Measurements from ENCODE around the gene PALLD. TPM values are rescaled to one million over a fixed set of nuclear protein-coding genes. Genes with fewer than 3 reads are reported as not detected.

Gene PALLD
- total and polyA plus RNA-seq, 2 experiments from 2014 or later, result 157 to 178 TPM

DNA sequence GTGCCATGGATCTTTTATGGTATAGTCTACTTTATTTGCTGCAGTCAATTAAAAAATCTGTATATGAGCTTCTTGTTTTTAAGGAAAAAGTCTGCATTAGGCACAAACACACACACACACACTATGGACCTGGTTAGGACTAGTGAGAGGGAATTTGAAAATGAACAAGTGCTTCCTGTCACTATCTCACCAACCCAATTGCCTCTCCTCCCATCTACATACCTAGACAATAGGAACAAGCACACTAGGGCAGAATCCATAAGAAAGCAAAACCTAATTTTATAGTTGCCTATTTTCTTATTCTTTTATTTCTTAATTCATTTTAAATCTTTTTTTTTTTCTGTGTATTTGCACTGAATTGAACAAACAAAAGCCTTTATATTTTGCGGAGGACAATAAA is 22.7 kb downstream of the PALLD start:
- TF ChIP-seq, protein P1, sequence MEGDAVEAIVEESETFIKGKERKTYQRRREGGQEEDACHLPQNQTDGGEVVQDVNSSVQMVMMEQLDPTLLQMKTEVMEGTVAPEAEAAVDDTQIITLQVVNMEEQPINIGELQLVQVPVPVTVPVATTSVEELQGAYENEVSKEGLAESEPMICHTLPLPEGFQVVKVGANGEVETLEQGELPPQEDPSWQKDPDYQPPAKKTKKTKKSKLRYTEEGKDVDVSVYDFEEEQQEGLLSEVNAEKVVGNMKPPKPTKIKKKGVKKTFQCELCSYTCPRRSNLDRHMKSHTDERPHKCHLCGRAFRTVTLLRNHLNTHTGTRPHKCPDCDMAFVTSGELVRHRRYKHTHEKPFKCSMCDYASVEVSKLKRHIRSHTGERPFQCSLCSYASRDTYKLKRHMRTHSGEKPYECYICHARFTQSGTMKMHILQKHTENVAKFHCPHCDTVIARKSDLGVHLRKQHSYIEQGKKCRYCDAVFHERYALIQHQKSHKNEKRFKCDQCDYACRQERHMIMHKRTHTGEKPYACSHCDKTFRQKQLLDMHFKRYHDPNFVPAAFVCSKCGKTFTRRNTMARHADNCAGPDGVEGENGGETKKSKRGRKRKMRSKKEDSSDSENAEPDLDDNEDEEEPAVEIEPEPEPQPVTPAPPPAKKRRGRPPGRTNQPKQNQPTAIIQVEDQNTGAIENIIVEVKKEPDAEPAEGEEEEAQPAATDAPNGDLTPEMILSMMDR (IDR thresholded peaks at IDR 0.05; ENCODE audit: low read depth, low read length), result no peak
- Histone ChIP-seq H3K9me3 (ENCODE audit: low read depth) (no peaks in the 10 kb centered on the region), H3K4me3 (no peak overlapping the region), H3K27me3 (no peaks in the 10 kb centered on the region), H3K36me3 (peaks cover 11% of the 10 kb centered on the region), H3K27ac (no peak overlapping the region), H3K4me1 (ENCODE audit: low read depth) (peaks cover 32% of the 10 kb centered on the region)
- no peak for DNase-seq (ENCODE audit: low read depth in 1 of 2, low spot score in 1 of 2)

DNA sequence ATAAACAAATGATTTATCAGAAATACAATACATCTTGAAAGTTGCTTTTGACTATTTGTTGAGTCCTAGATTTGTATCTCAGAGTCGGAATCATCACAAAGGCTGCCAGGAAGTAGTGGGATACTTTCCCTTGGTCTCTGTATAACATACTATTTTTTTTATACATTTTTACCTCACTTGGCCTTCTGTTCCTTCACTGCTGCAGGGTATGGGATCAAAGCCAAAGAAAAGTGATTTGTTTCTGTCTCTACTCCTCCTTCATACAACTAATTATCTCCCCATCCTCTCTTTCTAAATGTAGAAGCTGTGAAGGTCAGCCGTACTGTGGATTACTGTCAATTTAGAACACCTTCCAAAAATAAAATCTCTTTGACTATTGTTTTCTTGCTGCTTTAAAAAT is 24.9 kb downstream of the PALLD start:
- DNase-seq (ENCODE audit: low read depth in 1 of 2, low spot score in 1 of 2), result no peak
- Histone ChIP-seq H3K36me3 (peaks cover 12% of the 10 kb centered on the region), H3K27ac (peak overlapping the region; percentile 39), H3K27me3 (no peaks in the 10 kb centered on the region), H3K4me3 (no peak overlapping the region), H3K4me1 (ENCODE audit: low read depth) (peaks cover 21% of the 10 kb centered on the region), H3K9me3 (ENCODE audit: low read depth) (no peaks in the 10 kb centered on the region)
- TF ChIP-seq, protein P1 (IDR thresholded peaks at IDR 0.05; ENCODE audit: low read depth, low read length), result no peak

DNA sequence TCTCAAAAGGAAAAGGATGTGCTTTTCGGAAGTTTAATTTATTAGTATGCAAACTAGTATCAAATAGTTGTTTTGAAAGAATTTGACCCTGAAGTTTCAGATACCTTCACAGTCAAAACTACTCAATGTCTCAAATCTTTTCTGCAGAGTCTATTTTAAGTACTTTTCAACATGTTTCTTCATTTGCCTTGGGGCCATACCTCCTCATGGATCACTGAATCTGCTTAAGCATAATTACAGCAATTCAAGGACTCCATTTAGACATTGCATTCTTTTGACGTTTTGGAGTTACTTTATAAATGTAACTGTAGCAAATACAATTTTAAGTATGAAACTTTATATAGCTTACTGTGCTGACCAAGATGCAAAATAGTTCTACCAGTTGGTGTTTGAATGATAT is 25.5 kb downstream of the PALLD start:
- TF ChIP-seq, protein P1 (IDR thresholded peaks at IDR 0.05; ENCODE audit: low read depth, low read length), result no peak
- Histone ChIP-seq H3K36me3 (peaks cover 8% of the 10 kb centered on the region), H3K27ac (peak overlapping the region; percentile 39), H3K4me3 (no peak overlapping the region), H3K4me1 (ENCODE audit: low read depth) (peaks cover 21% of the 10 kb centered on the region), H3K27me3 (no peaks in the 10 kb centered on the region), H3K9me3 (ENCODE audit: low read depth) (no peaks in the 10 kb centered on the region)
- DNase-seq (ENCODE audit: low read depth in 1 of 2, low spot score in 1 of 2), result no peak

DNA sequence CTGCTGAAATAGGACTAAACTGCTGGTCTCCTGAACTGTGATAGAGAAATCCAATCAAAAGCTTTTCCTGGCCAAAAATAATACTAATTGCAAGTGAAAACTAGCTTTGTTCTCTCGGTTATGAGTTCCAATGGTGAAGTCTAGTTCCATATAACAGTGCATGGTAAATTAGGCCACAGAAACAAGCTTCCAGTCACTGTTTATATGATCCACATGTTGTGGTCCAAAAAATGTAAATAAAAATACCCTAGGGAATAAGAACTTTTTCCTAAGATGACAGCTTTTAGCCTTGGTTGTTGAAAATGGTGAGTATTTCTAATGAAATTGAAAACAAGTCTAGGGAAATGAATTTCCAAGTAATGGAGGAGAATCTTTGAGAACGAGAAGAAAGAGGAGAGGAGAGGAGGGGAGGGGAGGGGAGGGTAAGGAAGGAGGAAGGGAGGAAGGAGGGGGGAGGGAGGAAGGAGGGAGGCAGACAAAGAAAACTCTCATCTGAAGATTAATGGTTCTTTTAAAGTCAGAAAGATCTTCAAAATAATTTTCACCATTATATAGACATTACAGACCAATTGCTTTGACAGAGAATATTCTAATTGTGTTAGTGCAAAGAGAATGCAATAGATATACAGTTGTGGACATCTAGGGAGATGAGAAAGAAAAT is 26.1 kb downstream of the PALLD start:
- H3K4me3 ChIP-seq, result no peak overlapping the region
- peak overlapping the region; percentile 39 for H3K27ac ChIP-seq
- no peaks in the 10 kb centered on the region for H3K9me3 ChIP-seq (ENCODE audit: low read depth)
- peaks cover 21% of the 10 kb centered on the region for H3K4me1 ChIP-seq (ENCODE audit: low read depth)
- peaks cover 7% of the 10 kb centered on the region for H3K36me3 ChIP-seq
- TF ChIP-seq, protein P1 (IDR thresholded peaks at IDR 0.05; ENCODE audit: low read depth, low read length), result no peak
- no peaks in the 10 kb centered on the region for H3K27me3 ChIP-seq
- no peak for DNase-seq (ENCODE audit: low read depth in 1 of 2, low spot score in 1 of 2)

DNA sequence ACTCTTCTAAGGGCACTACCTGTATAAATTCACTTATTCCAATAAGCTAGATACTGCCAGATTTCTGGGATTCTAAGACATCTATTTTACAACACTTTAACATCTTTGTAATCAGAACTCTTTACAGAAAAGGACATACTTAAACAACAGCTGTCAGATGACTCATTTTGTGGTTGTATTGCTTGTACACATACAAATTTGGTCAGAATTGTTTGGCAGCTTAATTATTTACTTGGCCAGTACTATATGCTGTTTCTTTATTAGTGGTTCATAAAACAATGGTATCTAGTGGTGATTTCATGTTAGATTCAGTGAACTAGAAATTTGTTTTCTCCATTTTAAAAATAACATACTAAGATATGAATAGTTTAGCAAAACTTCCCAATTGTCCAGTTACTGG is 27.2 kb downstream of the PALLD start:
- TF ChIP-seq, protein P1 (IDR thresholded peaks at IDR 0.05; ENCODE audit: low read depth, low read length), result no peak
- DNase-seq (ENCODE audit: low read depth in 1 of 2, low spot score in 1 of 2), result peak in 1 of 2 donors; percentile 83
- Histone ChIP-seq H3K9me3 (ENCODE audit: low read depth) (no peaks in the 10 kb centered on the region), H3K4me1 (ENCODE audit: low read depth) (peaks cover 21% of the 10 kb centered on the region), H3K36me3 (peaks cover 7% of the 10 kb centered on the region), H3K27ac (peak overlapping the region; percentile 0), H3K27me3 (no peaks in the 10 kb centered on the region), H3K4me3 (no peak overlapping the region)

Data from cardiac muscle cell (in vitro differentiated cells and primary cell).